Activated CD8-positive, alpha-beta memory T cell treated with anti-CD3 and anti-CD28 coated beads, Interleukin-2, amount 50 U/mL, for 4 hours (primary cell): ENCODE data around the gene ZNF267.
"Not testable (repeated sequence)": the region's sequence is repeated elsewhere in the genome, so short reads cannot be mapped to it uniquely, and the experiment has no call there.

ENCODE experiments used
- DNase-seq: peaks from one replicate; pipeline ENCODE4 v3.0.0-alpha.2; 2020

The ZNF267 gene

DNA sequence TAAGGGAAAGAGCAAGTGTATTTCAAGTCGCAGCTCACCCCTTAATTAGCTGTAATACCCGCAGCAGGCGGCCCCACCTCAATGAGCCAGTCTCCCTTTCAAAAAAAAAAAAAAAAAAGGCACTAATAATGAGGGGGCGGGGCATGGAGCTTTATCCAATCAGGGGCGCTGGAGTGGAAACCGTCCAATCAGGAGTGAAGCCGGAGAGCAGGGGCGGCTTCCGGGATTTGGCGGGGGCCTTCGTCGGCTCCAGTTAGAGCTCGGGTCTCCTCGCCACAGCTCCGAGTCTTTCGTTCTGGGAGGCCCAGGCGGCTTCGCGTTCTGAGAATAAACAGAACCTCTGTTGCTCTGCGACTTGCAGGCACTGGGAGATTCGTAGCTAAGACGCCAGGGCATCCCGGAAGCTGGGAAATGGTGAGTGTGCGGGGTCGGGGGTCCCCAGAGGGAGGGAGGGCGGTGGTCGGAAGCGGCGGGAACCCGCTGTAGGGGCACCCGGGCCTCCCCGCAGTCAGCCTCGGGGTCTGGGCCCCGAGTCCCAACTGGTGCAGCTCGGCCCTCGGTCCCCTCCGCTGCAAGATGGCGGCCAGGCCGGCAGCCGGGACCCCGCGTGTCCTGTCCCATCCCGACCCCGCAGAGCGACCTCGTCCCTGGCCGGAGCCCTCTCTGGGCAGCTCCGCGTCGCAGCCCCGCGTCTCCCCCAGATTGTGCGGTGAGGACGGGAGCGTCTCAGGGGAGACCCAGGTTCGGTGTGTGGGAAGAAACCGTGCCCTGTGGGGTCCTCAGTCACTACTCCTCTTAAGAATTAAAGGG lies at the start of gene ZNF267:
Gene ZNF267 (plus strand): TSS at position 252 of the 810 bp plus-strand sequence. CDS start 160 bp downstream, at position 412.
- peak; percentile 90 for DNase-seq

DNA sequence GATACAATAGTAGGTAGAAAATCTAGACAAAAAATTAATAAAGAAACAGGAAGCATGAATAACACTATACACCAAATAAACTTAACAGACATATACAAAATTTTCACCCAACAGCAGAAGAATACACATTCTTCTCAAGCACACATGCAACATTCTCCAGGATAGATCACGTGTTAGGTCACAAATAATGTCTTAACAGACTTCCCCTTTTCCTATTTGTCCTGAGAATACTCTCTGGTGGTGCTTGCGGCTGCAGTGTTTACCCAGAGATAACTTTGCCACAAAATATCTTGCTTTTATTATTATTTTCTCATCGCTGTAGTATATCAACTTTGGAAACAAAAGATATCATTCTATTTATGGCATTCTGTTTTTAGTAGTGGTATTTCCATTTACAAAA lies 40.6 kb upstream of the ZNF267 start:
- DNase-seq = no peak

DNA sequence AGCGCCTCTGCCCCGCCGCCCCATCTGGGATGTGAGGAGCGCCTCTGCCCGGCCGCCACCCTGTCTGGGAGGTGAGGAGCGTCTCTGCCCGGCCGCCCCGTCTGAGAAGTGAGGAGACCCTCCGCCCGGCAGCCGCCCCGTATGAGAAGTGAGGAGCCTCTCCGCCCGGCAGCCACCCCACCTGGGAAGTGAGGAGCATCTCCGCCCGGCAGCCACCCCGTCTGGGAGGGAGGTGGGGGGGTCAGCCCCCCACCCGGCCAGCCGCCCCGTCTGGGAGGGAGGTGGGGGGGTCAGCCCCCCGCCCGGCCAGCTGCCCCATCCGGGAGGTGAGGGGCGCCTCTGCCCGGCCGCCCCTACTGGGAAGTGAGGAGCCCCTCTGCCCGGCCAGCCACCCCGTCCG lies 37.2 kb upstream of the ZNF267 start:
- not testable (repeated sequence) for DNase-seq

DNA sequence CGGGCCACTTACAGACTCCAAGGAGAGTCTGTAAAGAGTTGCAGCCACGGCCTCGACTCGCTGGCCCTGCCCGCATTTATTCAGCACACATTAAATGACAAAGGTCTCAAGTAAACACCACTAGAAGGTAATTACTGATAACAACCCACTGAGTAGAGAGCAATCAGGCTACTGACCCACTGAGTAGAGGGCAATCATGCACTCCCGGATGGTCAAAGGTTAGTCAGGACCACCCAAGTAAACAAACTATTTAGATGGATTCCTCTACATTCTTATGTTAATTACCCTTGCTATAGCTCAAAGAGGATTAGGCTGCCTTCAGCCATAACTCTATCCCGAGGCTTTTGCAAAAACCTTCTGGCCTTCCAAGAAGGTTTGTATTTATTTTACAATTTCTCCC lies 30.7 kb upstream of the ZNF267 start:
- DNase-seq = no peak

DNA sequence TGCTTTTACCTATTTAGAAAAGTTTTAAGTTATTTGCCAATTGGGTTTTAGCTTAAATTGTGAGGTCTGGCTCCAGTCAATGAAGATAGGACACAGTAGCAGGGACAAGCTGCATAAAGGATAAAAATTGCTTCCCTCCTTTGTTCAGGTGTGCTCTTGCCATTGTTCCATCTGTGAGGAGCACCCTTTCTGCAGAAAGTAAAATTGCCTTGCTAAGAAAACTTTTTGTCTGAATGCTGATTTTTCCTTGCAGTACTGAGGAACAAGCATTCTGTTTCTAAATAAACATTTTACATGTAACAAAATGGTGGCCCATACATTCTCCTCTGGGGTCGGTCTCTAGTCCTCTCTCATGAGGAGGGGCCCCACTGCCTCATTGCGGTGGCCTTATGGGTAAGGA lies 25.0 kb upstream of the ZNF267 start:
- DNase-seq = not testable (repeated sequence)

DNA sequence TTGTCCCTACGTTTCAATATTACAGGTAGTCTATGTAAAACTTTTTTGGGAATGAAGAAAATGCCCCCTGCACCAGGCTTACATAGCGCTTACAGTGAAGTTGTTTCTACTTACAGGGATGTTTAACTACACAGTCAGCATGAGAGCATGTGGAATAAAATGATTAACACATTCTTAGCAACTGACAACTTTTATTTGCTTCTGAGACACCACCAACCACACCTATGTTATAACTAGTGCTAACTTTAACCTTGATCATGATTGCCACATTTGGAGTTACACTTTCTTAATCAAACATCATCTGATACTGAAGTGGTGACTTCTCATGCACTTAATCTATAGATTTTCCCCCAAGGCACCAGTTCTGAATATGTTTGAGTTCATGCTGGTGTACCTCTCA lies 20.3 kb upstream of the ZNF267 start:
- DNase-seq = no peak

DNA sequence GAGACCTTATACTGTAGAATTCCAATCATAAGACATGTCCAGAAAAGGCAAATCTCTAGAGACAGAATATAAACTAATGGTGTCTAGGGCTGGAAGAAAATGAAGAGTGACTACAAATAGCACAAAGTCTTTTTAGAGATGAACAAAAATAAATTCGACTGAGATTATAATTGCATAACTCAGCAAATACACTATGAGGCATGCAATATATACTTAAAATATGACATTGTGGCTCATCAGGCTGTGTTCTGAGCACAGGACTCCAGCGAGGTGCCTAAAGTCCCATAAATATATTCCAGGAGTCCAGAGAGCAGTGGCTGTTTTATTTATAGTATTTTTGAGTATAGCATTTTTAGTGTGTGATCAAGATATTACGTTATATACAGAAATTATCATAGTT lies 13.1 kb upstream of the ZNF267 start:
- DNase-seq = no peak

DNA sequence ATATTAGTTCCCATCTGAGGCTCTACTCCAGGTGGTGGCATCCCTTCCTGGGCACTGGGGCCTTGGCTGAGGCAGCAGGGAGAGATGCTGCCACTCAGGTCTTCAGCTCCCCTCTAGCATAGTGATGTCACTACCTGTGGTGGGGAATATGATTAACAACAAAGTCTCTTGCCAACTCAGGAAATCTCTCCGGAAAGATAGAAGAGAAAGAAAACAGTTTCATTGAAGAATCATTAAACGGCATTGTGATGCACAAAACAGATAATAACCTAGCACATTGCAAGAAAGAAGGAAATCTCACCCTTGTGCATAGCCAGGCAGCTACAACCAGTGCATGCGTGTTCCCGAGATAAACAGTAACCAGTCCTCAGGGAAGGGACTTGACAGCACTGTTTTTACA lies 12.2 kb upstream of the ZNF267 start:
- DNase-seq = no peak

DNA sequence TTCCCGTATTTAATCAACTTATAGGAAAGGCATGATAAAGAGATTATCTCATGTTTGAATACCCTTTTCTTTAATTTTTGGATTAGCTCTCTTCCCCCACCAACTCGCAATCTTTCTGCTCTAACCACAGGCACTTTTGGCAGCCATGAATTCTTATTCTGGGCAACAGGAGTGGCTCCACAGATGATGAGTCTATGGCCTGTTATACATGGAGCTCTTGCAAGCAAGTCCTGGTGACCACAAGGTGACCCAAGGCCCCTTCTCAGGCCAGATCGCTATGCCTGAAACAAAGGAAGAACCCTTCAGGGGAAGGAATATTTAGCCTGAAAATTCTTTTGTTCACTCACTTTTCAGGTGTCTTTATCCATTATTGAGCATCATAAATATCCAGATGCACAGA lies 10.8 kb upstream of the ZNF267 start:
- no peak for DNase-seq

DNA sequence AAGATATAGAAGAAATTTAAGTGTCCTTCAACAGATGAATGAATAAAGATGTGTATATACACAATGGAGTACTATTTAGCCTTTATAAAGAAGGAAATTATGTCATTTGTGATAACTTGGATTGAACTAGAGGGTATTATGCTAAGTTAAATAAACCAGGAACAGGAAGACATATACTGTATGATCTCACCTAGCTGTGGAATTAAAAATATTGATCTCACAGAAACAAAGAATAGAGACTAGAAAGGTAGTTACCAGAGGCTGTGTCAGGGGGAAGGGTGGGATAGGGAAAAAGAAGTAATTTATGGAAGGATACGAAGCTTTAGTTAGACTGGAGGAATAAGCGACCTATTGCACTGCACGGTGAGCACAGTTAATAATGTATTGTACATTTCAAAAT lies 5.4 kb upstream of the ZNF267 start:
- DNase-seq = no peak

DNA sequence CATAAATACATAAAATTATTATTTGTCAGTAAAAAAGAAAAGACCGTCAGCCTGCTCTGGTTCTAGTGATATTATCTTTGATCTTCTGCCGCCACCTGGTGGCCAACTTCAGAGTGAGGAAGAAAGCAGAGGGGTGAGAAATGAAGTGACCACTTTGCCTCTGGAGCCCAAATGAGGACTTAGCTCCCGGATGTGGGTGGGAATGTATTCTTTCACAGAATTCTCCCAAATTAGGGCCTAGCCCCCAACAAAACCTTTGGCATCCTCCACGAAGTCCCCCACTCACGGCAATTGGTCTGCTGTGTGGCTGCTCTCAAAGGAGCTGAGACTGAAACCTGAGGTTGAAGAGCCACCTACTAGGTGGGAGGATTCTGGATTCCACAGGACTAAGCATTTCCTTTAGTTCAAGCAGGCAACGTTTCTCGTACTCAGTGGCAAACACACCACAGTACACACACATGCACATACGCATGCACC lies 4.9 kb upstream of the ZNF267 start:
- DNase-seq = peak; percentile 81

DNA sequence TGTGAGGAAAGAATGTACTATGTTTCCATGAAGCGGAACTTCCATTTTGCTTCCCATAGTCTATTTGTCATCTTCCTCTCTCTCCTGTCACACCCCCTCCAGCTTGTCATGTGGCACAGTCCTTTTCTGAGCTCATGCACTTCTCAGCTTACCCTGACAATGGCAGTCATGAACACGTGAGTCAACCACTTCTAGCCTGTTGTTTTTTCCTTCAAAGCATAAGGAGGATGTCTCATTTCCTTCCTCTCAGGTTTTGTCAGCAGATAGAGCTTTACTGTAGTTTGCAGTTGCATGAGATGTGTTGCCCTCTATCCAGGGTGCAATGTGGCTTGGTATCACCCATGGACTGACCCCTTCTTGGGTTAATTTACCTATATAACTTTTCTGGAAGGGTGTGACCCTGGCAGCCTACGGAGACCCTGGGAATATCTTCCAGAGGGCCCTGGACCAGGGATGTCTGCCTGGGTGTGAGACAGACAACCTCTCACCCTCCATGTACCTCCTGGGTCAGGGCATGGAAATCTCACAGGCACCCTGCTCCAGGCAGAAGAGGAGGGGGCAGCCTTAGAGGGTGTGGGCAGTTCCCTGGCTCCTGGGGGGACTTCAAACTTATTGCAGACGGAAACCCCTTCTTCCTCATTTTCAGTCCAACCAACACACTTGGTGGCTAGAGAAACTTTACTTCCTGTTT lies 4.0 kb upstream of the ZNF267 start:
- DNase-seq = peak; percentile 67

DNA sequence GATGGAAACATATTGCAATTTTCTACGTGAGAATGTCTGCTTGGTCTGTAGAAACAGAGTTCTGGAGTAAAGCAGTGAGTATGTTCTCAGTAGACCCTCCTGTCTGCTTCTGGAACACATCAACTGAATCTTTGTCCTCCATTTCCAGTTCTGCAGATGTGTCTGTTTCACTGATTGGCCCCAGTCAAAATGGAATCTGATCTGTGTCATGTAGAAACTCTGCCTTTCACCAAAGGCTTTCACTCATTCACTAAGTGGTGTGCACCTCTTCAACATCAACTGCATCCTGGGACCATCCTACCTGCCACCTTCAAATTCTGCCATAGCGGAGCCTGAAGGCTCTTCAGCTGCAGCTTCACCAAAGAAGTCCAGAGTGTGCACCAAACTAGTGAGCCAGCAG lies 2.8 kb upstream of the ZNF267 start:
- no peak for DNase-seq

DNA sequence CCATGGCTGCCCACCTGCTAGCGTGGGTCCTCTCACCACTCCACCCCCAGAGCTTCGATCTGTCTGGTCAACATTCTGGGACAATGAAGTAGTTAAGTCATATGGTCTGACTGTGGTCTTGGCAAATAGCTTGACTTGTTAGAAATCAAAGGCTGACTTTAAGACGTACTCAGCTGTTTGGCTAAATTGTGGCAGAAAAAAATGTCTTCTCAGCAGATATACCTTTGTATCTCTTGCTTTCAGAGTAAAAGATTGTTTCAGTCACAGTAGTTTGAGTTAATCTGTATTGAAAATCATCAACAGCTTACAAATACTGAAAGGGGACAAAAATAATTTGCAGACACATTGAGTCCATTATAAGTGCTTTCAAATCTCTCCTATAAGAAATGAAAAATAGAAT lies 2.1 kb upstream of the ZNF267 start:
- DNase-seq = no peak

DNA sequence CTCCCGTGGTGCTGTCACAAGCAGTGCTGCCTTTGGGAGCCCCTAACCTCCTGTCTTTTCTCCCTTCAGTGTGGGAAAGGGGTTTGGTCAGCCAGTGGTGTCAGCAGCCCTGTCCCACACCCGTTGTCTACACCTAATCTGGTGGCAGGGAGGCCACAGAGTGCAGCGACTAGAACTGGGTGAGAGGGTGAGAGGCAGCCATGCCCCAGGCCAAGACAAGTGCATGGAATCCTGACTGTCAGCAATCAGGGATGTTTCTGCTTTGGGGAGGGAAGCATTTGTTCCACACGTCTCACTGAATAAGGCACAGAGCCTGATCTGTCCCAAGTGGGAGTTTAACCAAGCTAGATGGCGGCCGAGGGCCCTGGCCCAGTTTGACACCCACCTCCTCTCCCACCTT lies 1.4 kb upstream of the ZNF267 start:
- DNase-seq = no peak

DNA sequence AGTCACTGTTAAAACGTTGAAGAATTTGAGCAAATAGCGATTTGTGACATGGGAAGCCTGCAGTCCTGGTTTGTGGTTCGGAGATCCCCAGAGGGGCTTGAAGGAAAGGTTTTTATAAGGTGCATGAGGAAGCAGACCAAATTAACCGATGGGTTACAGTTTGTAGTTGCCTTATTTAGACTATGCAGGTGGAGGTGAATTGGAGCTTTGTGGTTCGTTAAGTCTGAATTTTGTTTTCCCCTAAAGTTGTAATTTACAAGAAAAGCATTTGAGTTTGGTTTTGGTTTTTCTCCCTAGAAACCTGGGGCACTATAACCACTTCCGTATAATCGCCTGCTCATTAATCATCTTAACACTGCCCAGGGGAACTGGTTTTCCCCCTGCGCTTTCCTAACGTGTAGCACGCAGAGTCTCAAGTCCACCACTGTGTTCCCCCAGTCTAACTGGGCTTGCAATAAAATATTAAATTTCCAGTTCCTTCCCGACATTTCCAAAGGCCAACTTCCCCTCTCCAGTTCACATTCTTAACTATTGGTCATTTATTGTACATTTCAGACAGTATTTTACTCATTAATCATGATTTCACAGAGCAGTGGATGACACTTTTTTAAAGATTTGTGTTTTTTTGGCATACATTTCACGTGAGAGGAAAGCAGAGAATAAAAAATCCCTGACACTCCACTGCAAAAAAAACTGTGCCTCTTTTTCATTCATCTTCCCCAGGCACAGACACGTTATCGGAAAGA lies 932 bp downstream of the ZNF267 start:
- DNase-seq = no peak

DNA sequence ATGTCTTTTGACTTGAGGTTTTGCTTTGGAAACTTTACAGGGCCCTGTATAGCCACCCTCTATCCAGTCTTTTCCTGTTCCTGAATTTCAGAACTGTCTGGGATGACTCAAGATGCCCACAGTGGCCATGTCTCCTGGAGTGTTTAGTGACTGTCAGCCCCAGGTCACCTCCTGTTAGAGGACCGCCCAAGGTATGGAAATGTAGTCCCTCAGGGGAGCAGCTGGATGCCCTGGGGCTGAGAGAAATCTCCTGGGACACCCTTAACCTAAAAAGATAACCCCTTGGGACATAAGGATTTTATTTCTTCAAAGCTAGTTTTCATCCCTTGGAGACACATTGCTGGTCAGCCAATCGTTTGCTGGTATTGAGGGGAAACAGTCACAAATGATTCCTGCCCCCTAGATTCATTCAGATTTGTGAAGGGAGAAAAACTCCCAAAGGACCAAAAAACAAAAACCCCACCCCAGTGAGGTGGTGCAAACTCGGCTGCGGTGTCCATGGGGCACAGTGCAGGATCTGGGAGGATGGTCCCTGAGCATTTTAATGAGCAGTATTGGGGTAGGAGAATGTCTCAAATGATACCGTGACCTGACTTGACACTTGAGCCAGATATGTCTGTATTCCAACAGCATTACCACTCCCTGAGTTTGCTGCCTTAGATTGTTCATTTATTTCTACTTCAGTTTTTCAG lies 1.7 kb downstream of the ZNF267 start:
- no peak for DNase-seq

DNA sequence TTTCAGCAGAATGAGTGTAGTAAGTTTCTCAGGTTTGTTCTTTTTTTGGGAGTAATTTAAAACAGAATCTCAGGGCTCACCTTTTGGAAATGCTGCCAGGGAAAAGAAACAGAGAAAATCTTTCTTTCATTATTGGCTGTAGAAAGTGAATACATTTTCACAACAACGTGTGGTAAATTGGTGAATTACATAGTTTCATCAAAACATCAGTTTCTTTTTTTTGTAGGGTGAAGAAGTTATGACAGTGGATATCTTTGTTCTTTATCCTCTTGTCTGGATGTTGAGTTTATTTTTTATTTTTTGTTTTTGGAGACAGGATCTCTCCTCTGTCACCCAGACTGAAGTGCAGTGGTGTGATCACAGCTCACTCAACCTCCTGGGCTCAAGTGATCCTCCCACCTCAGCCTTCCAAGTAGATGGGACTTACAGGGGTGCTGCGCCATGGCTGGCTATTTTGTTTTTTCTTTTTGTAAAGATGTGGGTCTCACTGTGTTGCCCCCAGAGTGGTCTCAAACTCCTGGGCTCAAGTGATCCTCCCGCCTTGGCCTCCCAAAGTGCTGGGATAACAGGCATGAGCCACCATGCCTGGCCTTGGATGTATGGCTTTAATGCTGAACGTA lies 2.4 kb downstream of the ZNF267 start:
- no peak for DNase-seq

DNA sequence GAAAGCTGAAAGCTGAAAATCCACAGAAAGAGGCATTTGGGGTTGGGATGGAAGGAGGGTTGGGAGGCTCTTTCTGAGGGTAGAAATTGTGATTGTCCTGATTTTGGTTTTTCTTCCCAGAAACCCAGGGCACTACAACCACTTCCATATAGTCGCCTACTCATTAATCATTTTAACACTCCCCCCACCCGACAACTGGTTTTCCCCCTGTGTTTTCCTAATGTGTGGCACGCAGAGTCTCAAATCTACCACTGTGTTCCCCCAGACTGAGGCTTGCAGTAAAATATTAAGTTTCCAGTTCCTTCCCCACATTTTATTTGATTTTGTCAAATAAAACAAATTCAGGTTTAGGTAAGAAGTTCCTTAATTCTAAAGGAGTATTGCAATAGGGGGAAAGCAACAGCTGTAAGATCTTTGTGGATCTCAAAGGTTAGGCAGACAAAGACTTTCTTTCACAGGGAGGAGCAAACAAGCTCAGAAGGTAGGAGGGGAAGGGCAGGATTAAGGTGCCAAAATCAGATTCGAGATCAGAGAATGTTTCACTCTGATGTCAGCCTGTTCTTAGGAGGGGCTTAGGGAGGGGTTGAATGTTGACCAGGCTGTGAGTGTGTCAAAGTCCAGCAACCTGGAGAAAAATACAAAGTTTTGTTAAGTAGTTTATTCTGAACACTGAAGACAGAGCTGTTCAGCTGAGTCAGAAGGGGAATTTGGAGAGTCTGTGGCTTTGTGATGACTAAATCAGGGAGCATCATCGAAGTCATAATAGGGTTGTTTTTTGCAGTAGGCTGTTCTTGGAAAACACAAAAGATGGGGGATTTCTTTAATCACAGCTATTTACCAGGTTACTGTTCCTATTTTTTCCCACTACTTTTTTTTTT lies 3.6 kb downstream of the ZNF267 start:
- DNase-seq = peak; percentile 37

DNA sequence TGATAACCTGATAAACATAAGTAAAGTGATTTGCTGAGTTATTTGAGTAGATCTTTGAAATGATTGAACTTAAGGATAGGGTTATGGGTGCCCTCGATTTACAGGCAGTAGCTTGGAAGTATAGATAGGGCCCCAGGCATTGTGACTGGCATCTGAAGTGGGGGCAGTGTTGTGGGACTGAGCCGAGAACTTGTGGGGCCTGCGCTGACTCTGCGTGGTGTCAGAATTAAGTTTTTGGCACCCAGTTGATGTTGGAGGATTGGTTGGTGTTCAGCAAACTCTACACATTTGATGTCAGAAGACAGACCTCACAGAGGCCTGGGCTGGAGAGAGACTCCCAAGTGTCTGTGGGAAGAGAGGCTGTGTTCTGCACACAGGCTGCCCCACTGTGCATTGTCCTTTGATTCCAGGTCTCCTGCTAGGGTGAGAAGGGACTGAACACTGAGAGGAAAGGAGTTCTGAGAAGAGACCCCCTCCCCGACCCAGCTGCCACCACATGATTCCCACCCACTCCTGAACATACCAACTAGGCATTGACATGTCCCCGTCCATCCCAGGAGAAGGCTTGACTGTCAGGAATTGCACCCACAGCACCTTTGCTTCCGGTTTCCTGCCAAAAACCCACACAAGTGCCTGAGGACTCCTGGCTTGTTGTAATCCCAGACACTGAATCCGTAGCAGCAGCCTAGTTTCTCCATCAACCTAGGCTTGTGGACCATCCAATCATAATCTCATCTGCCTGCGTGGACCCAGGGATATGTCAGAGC lies 4.5 kb downstream of the ZNF267 start:
- DNase-seq = no peak

DNA sequence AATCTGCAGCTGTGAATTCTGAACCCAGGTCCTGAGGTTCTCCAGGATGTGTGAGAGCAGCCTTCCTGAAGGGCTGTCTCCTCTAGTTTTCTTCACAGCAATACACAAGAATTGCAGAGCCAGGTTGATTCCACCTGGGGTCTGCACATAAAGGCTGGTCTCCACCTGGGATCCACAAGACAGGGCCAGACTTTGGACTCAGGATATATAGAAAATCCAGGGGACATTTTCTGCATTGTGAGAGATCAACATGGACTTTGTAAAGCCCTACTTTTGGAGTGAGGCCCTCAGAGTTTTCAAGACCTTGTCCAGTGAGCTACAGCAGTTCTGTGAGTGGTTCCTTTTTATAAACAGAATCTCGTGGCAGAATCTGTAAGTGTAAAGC lies 6.3 kb downstream of the ZNF267 start:
- no peak for DNase-seq
